KMS-11 (cell line): Measurements from ENCODE around the gene KDM4D.

ENCODE experiments used
- H2AFZ ChIP-seq: fragments of 200-600 bp; sonication (generic); 2 replicates; pipeline ENCODE4 v1.6.1; 2016; ENCODE audit warnings: antibody characterized with exemption, mixed run types, low read depth
- H3K27ac ChIP-seq: fragments of 200-600 bp; sonication (generic); 2 replicates; pipeline ENCODE4 v1.6.1; 2016; ENCODE audit warnings: mild to moderate bottlenecking, mixed run types
- H3K27me3 ChIP-seq: fragments of 200-600 bp; sonication (generic); 2 replicates; pipeline ENCODE4 v1.6.1; 2017; ENCODE audit warnings: mild to moderate bottlenecking, low read depth, mixed run types, moderate library complexity; ENCODE audit not compliant: insufficient read depth
- H3K36me3 ChIP-seq: fragments of 200-600 bp; sonication (generic); 2 replicates; pipeline ENCODE4 v1.6.1; 2017; ENCODE audit warnings: mild to moderate bottlenecking, mixed run types; ENCODE audit not compliant: insufficient read depth
- H3K4me1 ChIP-seq: fragments of 200-600 bp; sonication (generic); 2 replicates; pipeline ENCODE4 v1.6.1; 2016; ENCODE audit warnings: mild to moderate bottlenecking, low read depth, mixed run types; ENCODE audit not compliant: poor library complexity, severe bottlenecking
- H3K4me2 ChIP-seq: fragments of 200-600 bp; sonication (generic); 2 replicates; pipeline ENCODE4 v1.7.0; 2016; ENCODE audit warnings: mild to moderate bottlenecking, mixed run types
- H3K4me3 ChIP-seq: fragments of 200-600 bp; sonication (generic); IDR thresholded peaks from 2 replicates; pipeline ENCODE4 v1.6.1; 2017; ENCODE audit warnings: low read depth, low read length, mixed read lengths; ENCODE audit not compliant: insufficient read depth
- H3K79me2 ChIP-seq: fragments of 200-600 bp; sonication (generic); 2 replicates; pipeline ENCODE4 v1.6.1; 2016; ENCODE audit warnings: low read depth, mixed run types; ENCODE audit not compliant: insufficient read depth
- H3K9ac ChIP-seq: fragments of 200-600 bp; sonication (generic); 2 replicates; pipeline ENCODE4 v1.6.1; 2016; ENCODE audit warnings: mild to moderate bottlenecking, mixed run types
- H4K20me1 ChIP-seq: fragments of 200-600 bp; sonication (generic); 2 replicates; pipeline ENCODE4 v1.6.1; 2016; ENCODE audit warnings: mild to moderate bottlenecking, mixed run types; ENCODE audit not compliant: insufficient read depth
- CTCF ChIP-seq: fragments of 200-600 bp; sonication (generic); conservative IDR thresholded peaks from 2 replicates; pipeline ENCODE4 v1.6.1; 2017; ENCODE audit warnings: low read depth, mild to moderate bottlenecking, antibody characterized with exemption, low read length, moderate library complexity, mixed read lengths

The KDM4D gene

GRCh38 chr11:94973099-94973968 lies at the start of gene KDM4D, which contains the start of gene CWC15:
TSS of gene KDM4D (plus strand) at chr11:94973709. CDS start at chr11:94997373, 23,664 bp downstream.
TSS of gene CWC15 (minus strand) at chr11:94973556. CDS start at chr11:94972185, 1,371 bp downstream.
- Histone ChIP-seq H3K4me2 (peak within 1 kb of the TSS; percentile 76), H3K79me2 (peaks cover 17% of the 10 kb centered on the region), H3K9ac (peak within 1 kb of the TSS; percentile 81), H3K36me3 (0 out of 2 replicates have a peak, but pooled peaks cover 7% of the 10 kb centered on the region), H3K27me3 (no peaks in the 10 kb centered on the region), H3K4me3 (no peak within 1 kb of the TSS), H3K27ac (peak within 1 kb of the TSS; percentile 60), H4K20me1 (no peaks in the 10 kb centered on the region), H3K4me1 (peaks cover 11% of the 10 kb centered on the region), H2AFZ (peak within 1 kb of the TSS; percentile 98)
- no peak for TF ChIP-seq CTCF

- no peak overlapping the region for H3K9ac ChIP-seq
- no peaks in the 10 kb centered on the region for H3K27me3 ChIP-seq
- H3K4me1 ChIP-seq = no peaks in the 10 kb centered on the region
- H3K79me2 ChIP-seq = no peaks in the 10 kb centered on the region
- no peaks in the 10 kb centered on the region for H3K36me3 ChIP-seq
- no peak for TF ChIP-seq CTCF
- no peak overlapping the region for H3K4me3 ChIP-seq
- no peak overlapping the region for H3K4me2 ChIP-seq
- H3K27ac ChIP-seq = no peak overlapping the region
- H2AFZ ChIP-seq = no peak overlapping the region
- H4K20me1 ChIP-seq = no peaks in the 10 kb centered on the region
These were observed 49.3 kb upstream of the KDM4D start for GRCh38 chr11:94924171-94924572.

- no peaks in the 10 kb centered on the region for H4K20me1 ChIP-seq
- H3K79me2 ChIP-seq = no peaks in the 10 kb centered on the region
- H3K9ac ChIP-seq = no peak overlapping the region
- no peak overlapping the region for H3K4me2 ChIP-seq
- H3K27ac ChIP-seq = no peak overlapping the region
- H3K4me3 ChIP-seq = no peak overlapping the region
- H3K4me1 ChIP-seq = no peaks in the 10 kb centered on the region
- H3K27me3 ChIP-seq = no peaks in the 10 kb centered on the region
- no peak for TF ChIP-seq CTCF
- no peaks in the 10 kb centered on the region for H3K36me3 ChIP-seq
- H2AFZ ChIP-seq = no peak overlapping the region
These were observed 48.9 kb upstream of the KDM4D start for GRCh38 chr11:94924612-94925011.

GRCh38 chr11:94925422-94926270 lies 47.9 kb upstream of the KDM4D start:
- Histone ChIP-seq H3K4me1 (no peaks in the 10 kb centered on the region), H3K27me3 (no peaks in the 10 kb centered on the region), H3K27ac (no peak overlapping the region), H2AFZ (no peak overlapping the region), H3K9ac (no peak overlapping the region), H3K79me2 (no peaks in the 10 kb centered on the region), H3K36me3 (no peaks in the 10 kb centered on the region), H4K20me1 (no peaks in the 10 kb centered on the region), H3K4me3 (no peak overlapping the region), H3K4me2 (no peak overlapping the region)
- no peak for TF ChIP-seq CTCF
